WTC11 (cell line): ENCODE measurements around the gene PCDH9. TPM values are rescaled to one million over a fixed set of nuclear protein-coding genes. Genes with fewer than 3 reads are reported as not detected.

Experiments used
- ATAC-seq: fragments of 200-7000 bp; cut with Tn5 transposase; 2 replicates; pipeline ENCODE4 v1.10.0; 2021; ENCODE audit warnings: mild to moderate bottlenecking, moderate library complexity
- CTCF ChIA-PET: fragments of 300-600 bp; sonication (Branson Sonifier 250); formaldehyde crosslinking; loops from one replicate; lab custom pipeline; 2021; ENCODE audit warnings: antibody characterized with exemption; lab: Charles Lee
- POLR2A ChIA-PET: fragments of 350-600 bp; sonication (Branson Sonifier 250); formaldehyde crosslinking; loops from one replicate; lab custom pipeline; 2021; ENCODE audit warnings: antibody characterized with exemption; lab: Charles Lee
- DNase-seq: peaks from one replicate; pipeline ENCODE4 v3.0.0; 2021; ENCODE audit warnings: low spot score
- H3K27ac Mint-ChIP-seq: 2 replicates; pipeline ENCODE4 v1.8.0; 2021; ENCODE audit warnings: mixed read lengths
- H3K27me3 Mint-ChIP-seq: 2 replicates; pipeline ENCODE4 v1.8.0; 2021; ENCODE audit warnings: low read depth, mild to moderate bottlenecking, moderate library complexity, mixed read lengths
- H3K36me3 Mint-ChIP-seq: 2 replicates; pipeline ENCODE4 v1.8.0; 2021; ENCODE audit warnings: mixed read lengths
- H3K4me1 Mint-ChIP-seq: 2 replicates; pipeline ENCODE4 v1.8.0; 2022; ENCODE audit warnings: mixed read lengths
- H3K4me3 Mint-ChIP-seq: 2 replicates; pipeline ENCODE4 v1.8.0; 2021; ENCODE audit warnings: mild to moderate bottlenecking, moderate library complexity, mixed read lengths
- H3K9me3 Mint-ChIP-seq: 2 replicates; pipeline ENCODE4 v1.8.0; 2021; ENCODE audit warnings: mixed read lengths
- EMX1 ChIP-seq: fragments of 250-450 bp; sonication (Bioruptor Pico); IDR thresholded peaks from 2 replicates; pipeline ENCODE4 v1.8.0; 2021; ENCODE audit warnings: mild to moderate bottlenecking
- FOXK1 ChIP-seq: sonication (generic); formaldehyde crosslinking; IDR thresholded peaks from 2 replicates; pipeline ENCODE4 v1.8.0; 2022; ENCODE audit warnings: mild to moderate bottlenecking, moderate library complexity, missing genetic modification reagents
- FOXP1 ChIP-seq: sonication (generic); formaldehyde crosslinking; IDR thresholded peaks from 2 replicates; pipeline ENCODE4 v1.8.0; 2022; ENCODE audit warnings: missing genetic modification reagents, mild to moderate bottlenecking, moderate library complexity, borderline replicate concordance
- GABPB1 ChIP-seq: sonication (generic); formaldehyde crosslinking; IDR thresholded peaks from 2 replicates; pipeline ENCODE4 v1.8.1; 2023; ENCODE audit warnings: mild to moderate bottlenecking, missing genetic modification reagents
- GTF2I ChIP-seq: fragments of 250-450 bp; sonication (Bioruptor Pico); conservative IDR thresholded peaks from 2 replicates; pipeline ENCODE4 v1.4.0; 2021; ENCODE audit warnings: mild to moderate bottlenecking
- HMGA2 ChIP-seq: fragments of 250-450 bp; sonication (Bioruptor Pico); IDR thresholded peaks from 2 replicates; pipeline ENCODE4 v1.4.0; 2021; ENCODE audit warnings: mild to moderate bottlenecking, moderate library complexity
- MYBL2 ChIP-seq: sonication (generic); formaldehyde crosslinking; IDR thresholded peaks from 2 replicates; pipeline ENCODE4 v1.8.1; 2023; ENCODE audit warnings: mild to moderate bottlenecking, moderate library complexity, missing genetic modification reagents
- NFE2L1 ChIP-seq: sonication (generic); formaldehyde crosslinking; IDR thresholded peaks from 2 replicates; pipeline ENCODE4 v1.8.1; 2023; ENCODE audit warnings: missing genetic modification reagents
- PRRX2 ChIP-seq: fragments of 250-450 bp; sonication (Bioruptor Pico); IDR thresholded peaks from 2 replicates; pipeline ENCODE4 v1.8.0; 2021; ENCODE audit warnings: mild to moderate bottlenecking
- TEAD4 ChIP-seq: sonication (generic); formaldehyde crosslinking; IDR thresholded peaks from 2 replicates; pipeline ENCODE4 v1.8.0; 2022; ENCODE audit warnings: mild to moderate bottlenecking, missing genetic modification reagents
- ZNF138 ChIP-seq: sonication (generic); formaldehyde crosslinking; conservative IDR thresholded peaks from 2 replicates; pipeline ENCODE4 v1.8.1; 2022; ENCODE audit warnings: mild to moderate bottlenecking, moderate library complexity, missing genetic modification reagents
- ZNF263 ChIP-seq: sonication (generic); formaldehyde crosslinking; IDR thresholded peaks from 2 replicates; pipeline ENCODE4 v1.8.1; 2022; ENCODE audit warnings: low read depth, mild to moderate bottlenecking, moderate library complexity, missing genetic modification reagents
- ZNF396 ChIP-seq: fragments of 250-450 bp; sonication (Bioruptor Pico); IDR thresholded peaks from 2 replicates; pipeline ENCODE4 v1.8.0; 2021; ENCODE audit warnings: mild to moderate bottlenecking, moderate library complexity, borderline replicate concordance
- ZNF423 ChIP-seq: fragments of 250-450 bp; sonication (Bioruptor Pico); IDR thresholded peaks from 2 replicates; pipeline ENCODE4 v2.1.2; 2022; ENCODE audit warnings: mild to moderate bottlenecking, moderate library complexity
- total RNA-seq: library from RNA; stranded (reverse); gene quantifications from 3 replicates; pipeline ENCODE4 v1.2.3, GENCODE V29; 2021
- TF ChIP-seq, protein P1 (sequence below): sonication (generic); formaldehyde crosslinking; IDR thresholded peaks from 2 replicates; pipeline ENCODE4 v1.8.1; 2022; ENCODE audit warnings: mild to moderate bottlenecking, missing genetic modification reagents, moderate library complexity, borderline replicate concordance
- TF ChIP-seq, protein P2 (sequence below): sonication (generic); formaldehyde crosslinking; IDR thresholded peaks from 2 replicates; pipeline ENCODE4 v1.8.1; 2023; ENCODE audit warnings: mild to moderate bottlenecking, missing genetic modification reagents, borderline replicate concordance
- TF ChIP-seq, protein P3 (sequence below): sonication (generic); formaldehyde crosslinking; IDR thresholded peaks from 2 replicates; pipeline ENCODE4 v1.8.1; 2023; ENCODE audit warnings: mild to moderate bottlenecking, missing genetic modification reagents
- TF ChIP-seq, protein P4 (sequence below): fragments of 250-450 bp; sonication (Bioruptor Pico); conservative IDR thresholded peaks from 2 replicates; pipeline ENCODE4 v1.9.0; 2021; ENCODE audit warnings: mild to moderate bottlenecking

PCDH9 gene
- total RNA-seq, 1 experiment from 2014 or later: 0.48 TPM

DNA sequence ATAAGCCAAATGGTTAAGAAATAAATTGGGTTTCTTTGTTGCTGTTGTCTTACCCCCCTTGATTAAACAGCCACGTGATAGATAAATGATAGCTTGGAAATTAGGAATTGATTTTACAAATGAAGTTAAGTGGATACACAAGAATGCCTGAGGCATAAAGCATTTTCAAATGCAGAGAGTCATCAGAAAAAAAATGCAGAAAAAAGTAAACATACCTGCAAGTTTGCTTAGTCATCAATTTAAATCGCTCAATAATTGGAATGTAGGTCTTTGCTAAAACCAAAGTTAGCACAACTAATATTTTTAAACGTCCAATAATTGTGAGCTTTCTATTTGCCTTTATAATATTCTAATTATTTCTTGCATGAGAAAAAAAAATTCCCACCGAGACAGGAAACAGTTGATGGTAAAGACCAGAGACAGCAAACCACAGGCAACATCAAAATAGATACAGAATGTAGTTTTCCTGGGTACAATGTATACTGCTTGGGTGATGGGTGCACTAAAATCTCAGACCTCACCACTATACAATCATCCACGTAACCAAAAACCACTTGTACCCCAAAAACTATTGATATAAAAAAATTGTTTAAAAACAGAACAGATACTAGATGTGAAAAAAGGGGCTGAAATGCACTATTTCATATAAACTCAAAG is 924.0 kb downstream of the PCDH9 start:
- no peak for DNase-seq
- Mint-ChIP-seq H3K27me3 (no peaks in the 10 kb centered on the region), H3K27ac (no peak overlapping the region), H3K4me1 (peaks cover 6% of the 10 kb centered on the region; the same call in 1 of the 2 replicates), H3K36me3 (no peaks in the 10 kb centered on the region), H3K9me3 (peaks cover 3% of the 10 kb centered on the region; the same call in 1 of the 2 replicates), H3K4me3 (no peak overlapping the region)
- ChIA-PET POLR2A (interaction anchor here (0.6 to 1.2 kb wide), 3 partner anchors 14 to 193 kb away, joined by 3 to 9 read pairs (median 3); no protein-coding TSS in a partner anchor), CTCF (no interaction called here)
- TF ChIP-seq PRRX2 (CRISPR knock-in tag) (no peak), TEAD4 (CRISPR knock-in tag) (no peak), HMGA2 (CRISPR knock-in tag) (no peak), MYBL2 (no peak), ZNF423 (no peak), ZNF138 (no peak), ZNF263 (CRISPR knock-in tag) (no peak), FOXP1 (no peak), GABPB1 (CRISPR knock-in tag) (no peak), EMX1 (no peak), FOXK1 (CRISPR knock-in tag) (no peak), GTF2I (no peak)
- TF ChIP-seq, protein P1, sequence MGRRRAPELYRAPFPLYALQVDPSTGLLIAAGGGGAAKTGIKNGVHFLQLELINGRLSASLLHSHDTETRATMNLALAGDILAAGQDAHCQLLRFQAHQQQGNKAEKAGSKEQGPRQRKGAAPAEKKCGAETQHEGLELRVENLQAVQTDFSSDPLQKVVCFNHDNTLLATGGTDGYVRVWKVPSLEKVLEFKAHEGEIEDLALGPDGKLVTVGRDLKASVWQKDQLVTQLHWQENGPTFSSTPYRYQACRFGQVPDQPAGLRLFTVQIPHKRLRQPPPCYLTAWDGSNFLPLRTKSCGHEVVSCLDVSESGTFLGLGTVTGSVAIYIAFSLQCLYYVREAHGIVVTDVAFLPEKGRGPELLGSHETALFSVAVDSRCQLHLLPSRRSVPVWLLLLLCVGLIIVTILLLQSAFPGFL (CRISPR knock-in tag): no peak
- TF ChIP-seq, protein P2, sequence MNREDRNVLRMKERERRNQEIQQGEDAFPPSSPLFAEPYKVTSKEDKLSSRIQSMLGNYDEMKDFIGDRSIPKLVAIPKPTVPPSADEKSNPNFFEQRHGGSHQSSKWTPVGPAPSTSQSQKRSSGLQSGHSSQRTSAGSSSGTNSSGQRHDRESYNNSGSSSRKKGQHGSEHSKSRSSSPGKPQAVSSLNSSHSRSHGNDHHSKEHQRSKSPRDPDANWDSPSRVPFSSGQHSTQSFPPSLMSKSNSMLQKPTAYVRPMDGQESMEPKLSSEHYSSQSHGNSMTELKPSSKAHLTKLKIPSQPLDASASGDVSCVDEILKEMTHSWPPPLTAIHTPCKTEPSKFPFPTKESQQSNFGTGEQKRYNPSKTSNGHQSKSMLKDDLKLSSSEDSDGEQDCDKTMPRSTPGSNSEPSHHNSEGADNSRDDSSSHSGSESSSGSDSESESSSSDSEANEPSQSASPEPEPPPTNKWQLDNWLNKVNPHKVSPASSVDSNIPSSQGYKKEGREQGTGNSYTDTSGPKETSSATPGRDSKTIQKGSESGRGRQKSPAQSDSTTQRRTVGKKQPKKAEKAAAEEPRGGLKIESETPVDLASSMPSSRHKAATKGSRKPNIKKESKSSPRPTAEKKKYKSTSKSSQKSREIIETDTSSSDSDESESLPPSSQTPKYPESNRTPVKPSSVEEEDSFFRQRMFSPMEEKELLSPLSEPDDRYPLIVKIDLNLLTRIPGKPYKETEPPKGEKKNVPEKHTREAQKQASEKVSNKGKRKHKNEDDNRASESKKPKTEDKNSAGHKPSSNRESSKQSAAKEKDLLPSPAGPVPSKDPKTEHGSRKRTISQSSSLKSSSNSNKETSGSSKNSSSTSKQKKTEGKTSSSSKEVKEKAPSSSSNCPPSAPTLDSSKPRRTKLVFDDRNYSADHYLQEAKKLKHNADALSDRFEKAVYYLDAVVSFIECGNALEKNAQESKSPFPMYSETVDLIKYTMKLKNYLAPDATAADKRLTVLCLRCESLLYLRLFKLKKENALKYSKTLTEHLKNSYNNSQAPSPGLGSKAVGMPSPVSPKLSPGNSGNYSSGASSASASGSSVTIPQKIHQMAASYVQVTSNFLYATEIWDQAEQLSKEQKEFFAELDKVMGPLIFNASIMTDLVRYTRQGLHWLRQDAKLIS: no peak
- TF ChIP-seq, protein P3, sequence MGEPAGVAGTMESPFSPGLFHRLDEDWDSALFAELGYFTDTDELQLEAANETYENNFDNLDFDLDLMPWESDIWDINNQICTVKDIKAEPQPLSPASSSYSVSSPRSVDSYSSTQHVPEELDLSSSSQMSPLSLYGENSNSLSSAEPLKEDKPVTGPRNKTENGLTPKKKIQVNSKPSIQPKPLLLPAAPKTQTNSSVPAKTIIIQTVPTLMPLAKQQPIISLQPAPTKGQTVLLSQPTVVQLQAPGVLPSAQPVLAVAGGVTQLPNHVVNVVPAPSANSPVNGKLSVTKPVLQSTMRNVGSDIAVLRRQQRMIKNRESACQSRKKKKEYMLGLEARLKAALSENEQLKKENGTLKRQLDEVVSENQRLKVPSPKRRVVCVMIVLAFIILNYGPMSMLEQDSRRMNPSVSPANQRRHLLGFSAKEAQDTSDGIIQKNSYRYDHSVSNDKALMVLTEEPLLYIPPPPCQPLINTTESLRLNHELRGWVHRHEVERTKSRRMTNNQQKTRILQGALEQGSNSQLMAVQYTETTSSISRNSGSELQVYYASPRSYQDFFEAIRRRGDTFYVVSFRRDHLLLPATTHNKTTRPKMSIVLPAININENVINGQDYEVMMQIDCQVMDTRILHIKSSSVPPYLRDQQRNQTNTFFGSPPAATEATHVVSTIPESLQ (CRISPR knock-in tag): no peak
- TF ChIP-seq, protein P4, sequence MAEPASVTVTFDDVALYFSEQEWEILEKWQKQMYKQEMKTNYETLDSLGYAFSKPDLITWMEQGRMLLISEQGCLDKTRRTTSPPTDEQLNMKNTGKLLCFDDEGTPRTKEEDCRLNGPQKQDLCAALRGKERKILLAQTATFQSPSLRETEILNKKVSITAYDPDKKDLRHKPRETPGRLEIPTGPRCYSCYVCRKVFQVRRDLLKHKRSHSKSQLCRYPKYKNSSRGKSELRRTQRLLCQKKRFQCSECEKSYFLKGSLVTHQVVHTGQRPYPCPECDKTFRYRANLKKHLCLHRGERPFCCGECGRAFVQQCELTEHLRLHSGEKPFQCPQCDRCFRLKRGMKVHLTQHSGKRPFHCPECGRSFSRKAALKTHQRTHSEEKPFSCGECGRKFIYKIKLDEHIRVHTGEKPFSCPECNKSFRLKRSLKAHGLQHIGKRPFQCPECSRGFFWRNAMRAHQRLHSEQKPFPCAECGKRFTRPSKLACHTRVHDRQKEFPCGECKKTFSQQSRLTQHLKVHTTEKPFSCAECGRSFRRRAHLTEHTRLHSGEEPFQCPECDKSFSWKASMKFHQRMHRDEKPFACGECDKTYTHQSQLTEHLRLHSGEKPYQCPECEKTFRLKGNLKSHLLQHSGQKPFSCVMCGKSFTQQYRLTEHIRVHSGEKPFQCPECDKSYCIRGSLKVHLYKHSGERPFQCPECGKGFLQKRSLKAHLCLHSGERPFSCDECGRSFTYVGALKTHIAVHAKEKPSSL (CRISPR knock-in tag): no peak
- no peak for ATAC-seq

DNA sequence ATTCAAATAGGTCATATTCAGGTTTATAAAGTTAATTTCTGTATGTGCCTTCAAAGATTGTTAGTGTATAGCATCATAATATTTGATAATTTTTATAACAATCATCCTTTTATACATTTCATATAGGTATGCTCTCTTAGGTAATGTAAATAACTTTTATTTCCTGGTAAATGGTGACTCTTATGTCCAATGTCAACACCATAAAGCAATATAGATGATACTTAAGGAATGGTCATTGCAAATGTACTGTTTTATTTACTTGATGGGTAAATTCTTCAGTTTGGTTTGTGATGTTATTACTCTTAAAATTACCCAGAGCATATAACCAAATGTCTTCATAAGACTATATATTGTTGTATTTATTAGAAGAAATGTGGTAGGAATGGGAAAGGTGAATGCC is 928.7 kb downstream of the PCDH9 start:
- Mint-ChIP-seq H3K36me3 (peaks cover 9% of the 10 kb centered on the region; the same call in 1 of the 2 replicates), H3K9me3 (peaks cover 14% of the 10 kb centered on the region), H3K4me1 (peaks cover 6% of the 10 kb centered on the region; the same call in 1 of the 2 replicates), H3K27me3 (no peaks in the 10 kb centered on the region)
- ATAC-seq: no peak
- ChIA-PET CTCF (interaction anchor here (1.0 kb wide), 1 partner anchor 375 kb away, joined by 4 read pairs; no protein-coding TSS in a partner anchor), POLR2A (no interaction called here)
- TF ChIP-seq ZNF396 (CRISPR knock-in tag): no peak
- no peak for TF ChIP-seq NFE2L1
- TF ChIP-seq, all 79 proteins: peak for 0
- Mint-ChIP-seq H3K4me3 (no peak overlapping the region), H3K27ac (no peak overlapping the region)
- DNase-seq: no peak
